Measurements from ENCODE around the gene SIDT2.
A peak's percentile ranks its signal among the peaks of the same experiment; 100 is the strongest.

The SIDT2 gene

GRCh38 chr11:117223741-117224689, 45.5 kb downstream of the SIDT2 start:
- TF ChIP-seq ZFX (IDR thresholded peaks at IDR 0.05) (no peak), CTCF (conservative IDR thresholded peaks at IDR 0.05) (no peak)

GRCh38 chr11:117225553-117226170, 47.1 kb downstream of the SIDT2 start:
- H3K27ac ChIP-seq: no peak overlapping the region
- TF ChIP-seq ZFX (IDR thresholded peaks at IDR 0.05) (no peak), CTCF (conservative IDR thresholded peaks at IDR 0.05) (no peak)

More at GRCh38 chr11:117223741-117224689, 45.5 kb downstream of the SIDT2 start:
- H3K27ac ChIP-seq: peak overlapping the region; percentile 91

DNA sequence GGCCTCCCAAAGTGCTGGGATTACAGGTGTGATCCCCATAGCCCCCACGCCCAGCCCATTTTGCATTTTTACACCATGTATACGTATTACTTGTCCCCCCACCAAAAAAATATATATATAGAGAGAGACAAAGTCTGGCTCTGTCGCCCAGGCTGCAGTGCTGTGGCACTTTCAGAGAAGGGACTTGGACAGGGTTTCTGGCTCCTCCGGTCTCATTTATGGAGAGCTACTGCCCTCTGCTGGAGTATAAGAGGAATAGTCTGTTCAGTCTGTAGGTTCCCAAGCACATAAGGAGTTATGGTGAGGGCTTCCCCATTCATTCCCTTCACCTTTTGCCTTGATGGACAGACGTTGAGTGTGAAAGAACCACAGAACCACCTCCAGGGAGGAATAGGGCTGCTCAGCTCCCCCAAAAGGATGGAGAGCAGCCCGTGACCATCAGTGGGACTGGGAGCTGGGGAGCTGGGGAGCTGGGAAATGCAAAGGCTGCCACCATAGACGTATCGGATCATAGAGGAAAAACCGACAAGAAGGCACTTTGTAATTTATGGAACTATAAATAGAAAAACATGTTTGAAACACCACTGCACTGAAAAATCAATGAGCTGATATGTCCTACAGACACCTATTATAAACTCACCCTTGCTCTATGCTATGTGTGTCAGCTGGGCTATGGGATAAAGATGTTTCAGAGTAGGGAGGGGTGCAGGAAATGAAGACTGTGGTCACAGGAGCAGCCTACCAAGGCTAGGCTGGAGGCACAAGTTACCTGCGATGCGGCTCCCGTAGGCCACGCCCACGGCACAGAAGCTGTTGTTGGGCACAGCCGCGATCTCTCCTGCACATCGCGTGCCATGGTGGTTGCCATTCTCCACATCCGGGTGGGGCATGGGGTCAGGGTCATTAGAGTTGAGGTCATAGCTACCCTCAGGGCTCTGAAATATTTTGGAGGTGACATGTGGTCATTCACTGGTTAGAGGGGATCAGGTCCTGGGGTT, 48.1 kb downstream of the SIDT2 start:
- H3K27ac ChIP-seq: no peak overlapping the region
- no peak for TF ChIP-seq ZFX (IDR thresholded peaks at IDR 0.05)
- TF ChIP-seq CTCF (conservative IDR thresholded peaks at IDR 0.05): peak; percentile 86

DNA sequence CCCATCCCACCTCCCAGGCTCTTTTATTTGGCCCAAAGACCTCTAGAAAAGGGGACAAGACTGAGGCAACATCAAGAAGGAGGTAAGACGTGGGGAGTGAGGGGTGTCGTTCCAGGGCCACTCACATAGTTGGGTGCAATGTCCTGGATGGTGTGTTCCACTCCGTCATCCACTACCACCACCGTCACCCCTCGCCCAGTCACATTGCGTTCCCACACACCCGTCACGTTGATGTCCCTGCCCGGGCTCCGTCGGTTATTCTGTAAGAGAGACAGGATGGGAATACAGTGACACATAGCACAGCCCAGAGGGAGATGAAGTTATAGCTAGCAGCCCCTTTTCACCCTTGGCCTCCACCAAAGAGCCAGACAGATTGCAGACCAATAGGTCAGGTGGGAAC, 49.5 kb downstream of the SIDT2 start:
- no peak overlapping the region for H3K27ac ChIP-seq
- no peak for TF ChIP-seq CTCF (conservative IDR thresholded peaks at IDR 0.05)
- TF ChIP-seq ZFX (IDR thresholded peaks at IDR 0.05): no peak

DNA sequence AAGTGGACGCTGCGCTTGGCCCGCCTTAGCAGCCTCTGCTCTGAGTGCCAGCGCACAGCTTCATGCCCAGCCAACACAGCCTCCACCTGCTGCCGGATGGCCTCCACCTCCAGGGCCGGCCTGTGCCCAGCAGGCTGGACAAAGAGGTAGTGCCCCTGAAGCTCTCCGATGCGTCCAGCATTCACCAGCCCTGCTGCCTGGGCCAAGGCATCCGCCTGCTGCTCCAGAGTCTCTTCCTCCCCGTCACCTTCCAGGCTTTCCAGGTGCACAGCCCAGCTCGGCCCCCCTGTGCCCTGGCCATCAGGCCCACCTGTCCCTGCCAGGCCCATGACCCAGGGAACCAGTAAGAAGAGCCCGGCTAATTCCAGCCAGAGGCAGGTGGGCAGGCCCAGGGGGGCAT, 50.9 kb downstream of the SIDT2 start:
- H3K27ac ChIP-seq: no peak overlapping the region; the same call in 1 of the 2 replicates
- TF ChIP-seq ZFX (IDR thresholded peaks at IDR 0.05): no peak
- no peak for TF ChIP-seq CTCF (conservative IDR thresholded peaks at IDR 0.05)

DNA sequence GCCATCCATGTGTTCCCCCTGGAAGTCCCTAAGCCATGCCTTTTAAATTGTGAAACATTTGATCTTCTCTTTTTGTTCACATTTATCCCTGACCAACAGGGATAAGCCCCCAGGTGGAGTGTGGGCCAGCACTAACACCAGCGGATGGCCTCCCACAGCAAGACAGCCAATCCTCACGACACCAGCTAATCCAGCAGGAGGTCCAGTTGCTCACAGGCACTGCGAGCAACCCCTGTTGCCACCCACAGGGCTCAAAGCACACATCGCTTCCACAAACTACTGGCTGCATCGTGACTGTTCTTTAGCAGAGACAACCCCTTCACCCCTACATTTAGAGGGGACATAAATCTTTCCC, 51.4 kb downstream of the SIDT2 start:
- H3K27ac ChIP-seq: no peak overlapping the region; the same call in 1 of the 2 replicates
- TF ChIP-seq CTCF (conservative IDR thresholded peaks at IDR 0.05): no peak
- TF ChIP-seq ZFX (IDR thresholded peaks at IDR 0.05): no peak
